ENCODE measurements around the gene DPYD. TPM values are rescaled to one million over a fixed set of nuclear protein-coding genes. Genes with fewer than 3 reads are reported as not detected.

The DPYD gene
- total RNA-seq, 1 donor from 2014 or later: 11.9 TPM

DNA sequence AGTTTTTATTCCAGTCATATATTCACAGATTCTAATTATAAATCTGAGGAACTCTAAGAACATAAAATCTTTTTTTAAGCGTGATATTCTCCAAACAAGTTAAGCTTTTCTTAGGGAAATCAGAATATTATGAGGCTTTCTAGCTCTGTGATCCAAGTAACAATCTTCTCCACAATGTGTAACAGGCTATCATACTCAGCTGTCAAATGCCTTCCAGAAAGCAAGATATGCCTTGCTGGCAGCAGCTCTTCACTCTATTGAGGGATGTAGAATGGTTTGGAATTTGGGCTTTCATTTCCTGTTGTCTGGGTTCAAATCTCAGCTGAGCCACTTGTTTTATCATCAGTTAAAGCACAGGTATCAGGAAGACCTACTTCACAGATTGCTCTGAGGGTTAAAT lies 752.8 kb downstream of the DPYD start:
- no peak overlapping the region for H3K4me3 Mint-ChIP-seq (ENCODE audit: low read depth)
- H3K27ac Mint-ChIP-seq: no peak overlapping the region
- H3K36me3 Mint-ChIP-seq (ENCODE audit: low read depth): no peaks in the 10 kb centered on the region
- DNase-seq (ENCODE audit: low spot score): no peak
- H3K9me3 Mint-ChIP-seq: no peaks in the 10 kb centered on the region
- no peaks in the 10 kb centered on the region for H3K27me3 Mint-ChIP-seq (ENCODE audit: low read depth)
- H3K4me1 Mint-ChIP-seq (ENCODE audit: low read depth): peaks cover 7% of the 10 kb centered on the region
- intact Hi-C loops (cut with micrococcal nuclease): no loop called here

DNA sequence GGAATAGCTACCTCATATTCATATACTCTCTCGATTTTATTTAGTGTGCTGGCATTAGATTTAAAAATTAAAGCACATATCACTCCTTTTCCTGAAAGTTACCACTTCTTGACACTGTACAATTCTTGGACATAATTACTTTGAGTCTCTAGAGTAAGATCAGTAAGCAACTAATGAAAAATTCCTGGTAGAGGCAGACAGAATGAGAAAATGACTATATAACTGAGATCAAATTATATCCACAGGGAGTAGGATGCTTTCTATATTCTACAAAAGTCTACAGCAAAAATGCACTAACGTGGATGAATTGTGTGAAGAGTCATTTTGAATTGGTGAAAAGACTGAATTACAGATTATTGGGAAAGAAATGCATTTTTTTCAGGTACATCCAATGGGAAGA lies 753.6 kb downstream of the DPYD start:
- no peak overlapping the region for H3K27ac Mint-ChIP-seq
- DNase-seq (ENCODE audit: low spot score): no peak
- intact Hi-C loops (cut with micrococcal nuclease): no loop called here
- no peaks in the 10 kb centered on the region for H3K9me3 Mint-ChIP-seq
- no peak overlapping the region for H3K4me3 Mint-ChIP-seq (ENCODE audit: low read depth)
- H3K4me1 Mint-ChIP-seq (ENCODE audit: low read depth): peaks cover 7% of the 10 kb centered on the region
- no peaks in the 10 kb centered on the region for H3K36me3 Mint-ChIP-seq (ENCODE audit: low read depth)
- H3K27me3 Mint-ChIP-seq (ENCODE audit: low read depth): no peaks in the 10 kb centered on the region

DNA sequence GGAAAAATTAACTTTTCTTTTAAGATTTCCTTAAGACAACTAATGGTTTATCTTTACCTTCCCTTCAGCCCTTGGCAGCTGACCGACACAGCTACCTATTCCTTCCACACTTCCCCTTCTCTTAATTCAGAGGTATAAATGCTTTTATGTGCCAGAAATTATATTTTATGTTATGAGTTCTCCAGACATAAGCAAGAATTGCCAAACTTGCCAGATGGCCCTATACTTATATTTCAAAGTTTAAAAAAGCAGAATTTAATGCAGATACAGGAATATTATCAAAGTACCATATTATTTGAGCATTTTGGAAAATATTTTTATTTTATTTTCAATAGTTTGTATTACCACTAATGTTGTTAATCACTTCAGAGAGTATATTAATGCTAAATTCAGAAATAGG lies 754.2 kb downstream of the DPYD start:
- intact Hi-C loops (cut with micrococcal nuclease): no loop called here
- H3K27me3 Mint-ChIP-seq (ENCODE audit: low read depth): no peaks in the 10 kb centered on the region
- no peak overlapping the region for H3K4me3 Mint-ChIP-seq (ENCODE audit: low read depth)
- H3K4me1 Mint-ChIP-seq (ENCODE audit: low read depth): peaks cover 7% of the 10 kb centered on the region
- H3K9me3 Mint-ChIP-seq: no peaks in the 10 kb centered on the region
- H3K36me3 Mint-ChIP-seq (ENCODE audit: low read depth): no peaks in the 10 kb centered on the region
- DNase-seq (ENCODE audit: low spot score): no peak
- no peak overlapping the region for H3K27ac Mint-ChIP-seq

DNA sequence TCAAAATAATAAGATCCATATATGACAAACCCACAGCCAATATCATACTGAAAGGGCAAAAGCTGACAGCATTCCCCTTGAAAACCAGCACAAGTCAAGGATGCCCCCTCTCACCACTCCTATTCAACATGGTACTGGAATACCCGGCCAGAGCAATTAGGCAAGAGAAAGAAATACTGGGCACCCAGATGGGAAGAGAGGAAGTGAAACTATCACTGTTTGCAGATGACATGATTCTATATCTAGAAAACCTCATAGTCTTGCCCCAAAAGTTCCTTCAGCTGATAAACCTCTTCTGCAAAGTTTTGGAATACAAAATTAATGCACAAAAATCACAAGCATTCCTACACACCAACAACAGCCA lies 756.6 kb downstream of the DPYD start:
- intact Hi-C loops (cut with micrococcal nuclease): no loop called here
- Mint-ChIP-seq H3K27me3 (ENCODE audit: low read depth) (no peaks in the 10 kb centered on the region), H3K4me3 (ENCODE audit: low read depth) (no peak overlapping the region), H3K9me3 (no peaks in the 10 kb centered on the region), H3K36me3 (ENCODE audit: low read depth) (no peaks in the 10 kb centered on the region), H3K27ac (no peak overlapping the region), H3K4me1 (ENCODE audit: low read depth) (peaks cover 7% of the 10 kb centered on the region)
- DNase-seq (ENCODE audit: low spot score): no peak

DNA sequence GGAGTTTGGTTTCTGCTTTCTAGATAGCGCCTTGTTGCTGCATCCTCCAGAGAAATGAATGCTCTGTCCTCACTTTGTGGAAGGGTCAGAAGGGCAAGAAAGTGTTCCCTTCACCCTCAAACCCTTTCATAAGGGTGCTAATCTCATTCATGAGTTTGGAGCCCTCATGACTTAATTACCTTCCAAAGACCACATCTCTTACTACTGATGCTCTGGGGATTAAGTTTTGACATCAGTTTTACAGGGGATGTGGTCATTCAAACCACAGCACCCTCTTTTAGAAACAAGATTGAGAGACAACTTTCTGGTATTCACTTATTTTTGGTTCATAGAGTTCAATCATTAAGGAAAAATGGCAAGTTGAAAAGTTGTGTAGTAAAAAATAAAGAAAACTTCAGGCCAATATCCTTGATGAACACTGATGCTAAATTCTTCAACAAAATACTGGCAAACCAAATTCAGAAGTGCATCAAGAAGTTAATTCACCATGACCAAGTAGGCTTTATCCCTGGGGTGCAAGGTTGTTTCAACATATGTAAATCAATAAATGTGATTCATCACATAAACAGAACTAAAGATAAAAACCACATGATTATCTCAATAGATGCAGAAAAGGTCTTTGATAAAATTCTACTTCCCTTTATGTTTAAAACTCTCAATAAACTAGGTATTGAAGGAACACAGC lies 757.1 kb downstream of the DPYD start:
- Mint-ChIP-seq H3K4me3 (ENCODE audit: low read depth) (no peak overlapping the region), H3K4me1 (ENCODE audit: low read depth) (peaks cover 7% of the 10 kb centered on the region), H3K9me3 (no peaks in the 10 kb centered on the region), H3K27ac (no peak overlapping the region), H3K27me3 (ENCODE audit: low read depth) (no peaks in the 10 kb centered on the region), H3K36me3 (ENCODE audit: low read depth) (no peaks in the 10 kb centered on the region)
- DNase-seq (ENCODE audit: low spot score): no peak
- intact Hi-C loops (cut with micrococcal nuclease): no loop called here

DNA sequence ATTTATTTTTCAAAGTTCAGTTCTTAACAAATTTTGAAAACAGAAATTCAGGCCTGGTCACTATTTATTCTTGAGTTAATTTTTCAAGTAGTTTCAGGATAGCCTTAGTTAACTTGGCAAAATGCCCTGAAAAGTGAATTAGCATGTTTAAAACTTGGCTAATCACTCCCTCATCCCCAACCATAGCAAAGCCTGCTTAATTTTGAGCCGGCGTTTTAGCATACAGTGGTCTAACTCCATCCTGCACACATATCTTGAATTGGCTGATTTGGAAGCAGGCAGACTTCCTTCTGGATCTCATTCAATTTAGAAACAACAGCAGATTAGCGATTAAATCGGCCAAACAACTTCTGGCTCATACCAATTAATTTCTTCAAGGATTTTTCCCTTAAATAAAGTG lies 760.0 kb downstream of the DPYD start:
- Mint-ChIP-seq H3K27me3 (ENCODE audit: low read depth) (no peaks in the 10 kb centered on the region), H3K4me3 (ENCODE audit: low read depth) (no peak overlapping the region), H3K4me1 (ENCODE audit: low read depth) (peaks cover 7% of the 10 kb centered on the region), H3K27ac (no peak overlapping the region), H3K9me3 (peaks cover under 1% of the 10 kb centered on the region), H3K36me3 (ENCODE audit: low read depth) (no peaks in the 10 kb centered on the region)
- intact Hi-C loops (cut with micrococcal nuclease): no loop called here
- DNase-seq (ENCODE audit: low spot score): no peak

DNA sequence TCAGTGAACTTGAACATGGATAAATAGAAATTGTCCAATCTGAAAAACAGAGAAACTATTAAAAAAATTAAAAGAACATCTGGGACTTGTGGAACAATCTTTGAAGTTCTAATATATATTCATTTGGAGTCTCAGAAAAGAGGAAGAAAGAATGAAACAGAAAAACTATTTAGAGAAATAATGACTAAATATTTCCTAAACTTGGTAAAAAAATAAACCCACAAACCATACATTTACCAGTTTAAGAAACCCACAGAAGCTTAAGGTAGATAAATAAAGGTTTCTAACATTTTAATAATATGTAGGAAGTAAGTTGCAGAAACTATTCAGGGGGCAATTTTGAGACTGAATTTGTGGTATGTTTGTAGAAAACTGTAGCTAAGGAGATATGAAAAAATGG lies 761.5 kb downstream of the DPYD start:
- no peaks in the 10 kb centered on the region for H3K36me3 Mint-ChIP-seq (ENCODE audit: low read depth)
- H3K4me3 Mint-ChIP-seq (ENCODE audit: low read depth): no peak overlapping the region
- no peak overlapping the region for H3K27ac Mint-ChIP-seq
- no peak for DNase-seq (ENCODE audit: low spot score)
- intact Hi-C loops (cut with micrococcal nuclease): no loop called here
- peaks cover 7% of the 10 kb centered on the region for H3K4me1 Mint-ChIP-seq (ENCODE audit: low read depth)
- no peaks in the 10 kb centered on the region for H3K27me3 Mint-ChIP-seq (ENCODE audit: low read depth)
- H3K9me3 Mint-ChIP-seq: peaks cover 7% of the 10 kb centered on the region

DNA sequence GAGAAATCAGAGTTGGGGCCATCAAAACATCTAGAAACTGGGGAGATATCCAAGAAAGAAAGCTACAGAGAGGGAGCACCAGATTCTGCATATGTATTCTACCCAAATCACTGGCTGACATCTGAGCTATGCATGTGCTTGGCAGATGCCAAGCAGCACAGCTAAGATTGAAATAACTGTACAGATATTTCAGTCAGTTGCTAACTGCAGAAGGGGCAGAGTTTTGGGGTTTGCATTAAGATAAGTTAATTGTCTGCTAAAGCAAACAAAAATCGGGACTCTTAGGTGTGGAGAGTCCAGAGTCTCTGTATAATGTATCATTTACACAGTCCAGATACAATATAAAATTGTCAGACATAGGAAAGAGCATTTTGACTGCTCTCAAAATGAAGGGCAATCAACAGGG lies 762.1 kb downstream of the DPYD start:
- Mint-ChIP-seq H3K4me1 (ENCODE audit: low read depth) (peaks cover 2% of the 10 kb centered on the region), H3K27me3 (ENCODE audit: low read depth) (no peaks in the 10 kb centered on the region), H3K36me3 (ENCODE audit: low read depth) (no peaks in the 10 kb centered on the region), H3K4me3 (ENCODE audit: low read depth) (no peak overlapping the region), H3K9me3 (peaks cover 7% of the 10 kb centered on the region), H3K27ac (no peak overlapping the region)
- DNase-seq (ENCODE audit: low spot score): no peak
- intact Hi-C loops (cut with micrococcal nuclease): no loop called here

DNA sequence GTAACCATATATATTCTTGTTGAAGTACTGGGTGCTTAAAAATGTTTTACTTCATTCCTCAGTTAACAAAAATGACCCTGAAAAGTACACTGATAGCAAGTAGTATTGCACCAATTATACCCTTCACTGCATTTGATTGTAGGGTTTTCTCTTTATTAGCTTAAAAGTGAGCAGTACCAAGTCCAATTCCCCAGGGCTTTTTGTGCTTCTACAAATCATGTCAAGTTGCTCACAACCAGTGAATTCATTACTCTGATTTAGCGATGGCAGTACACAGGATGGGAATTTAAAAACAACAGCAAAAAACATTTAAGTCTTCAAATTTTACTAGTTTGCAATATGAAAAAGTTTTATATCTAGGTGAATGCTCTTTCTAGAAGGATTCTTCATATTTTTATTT lies 762.8 kb downstream of the DPYD start:
- Mint-ChIP-seq H3K27ac (no peak overlapping the region), H3K4me3 (ENCODE audit: low read depth) (no peak overlapping the region), H3K4me1 (ENCODE audit: low read depth) (no peaks in the 10 kb centered on the region), H3K9me3 (peaks cover 7% of the 10 kb centered on the region), H3K27me3 (ENCODE audit: low read depth) (no peaks in the 10 kb centered on the region), H3K36me3 (ENCODE audit: low read depth) (no peaks in the 10 kb centered on the region)
- intact Hi-C loops (cut with micrococcal nuclease): no loop called here
- DNase-seq (ENCODE audit: low spot score): no peak

DNA sequence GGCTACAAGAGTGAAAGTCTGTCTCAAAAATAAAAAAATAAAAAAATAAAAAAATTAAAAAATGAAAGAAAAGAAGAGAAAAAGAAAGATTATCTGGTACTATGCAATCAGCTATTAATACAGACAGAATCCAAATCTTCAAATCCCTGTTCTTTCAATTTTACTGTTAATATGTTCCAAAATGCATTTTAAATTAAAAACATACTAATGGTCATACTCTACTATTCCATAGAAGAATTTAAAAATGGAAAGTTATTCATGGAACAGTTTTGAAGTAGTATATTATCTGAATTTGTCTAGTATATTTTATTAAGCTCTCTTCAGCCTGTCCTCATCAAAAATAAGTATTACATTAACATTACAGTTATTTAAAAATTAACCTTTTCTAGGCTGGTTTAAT lies 769.2 kb downstream of the DPYD start:
- peaks cover 7% of the 10 kb centered on the region for H3K9me3 Mint-ChIP-seq
- H3K27me3 Mint-ChIP-seq (ENCODE audit: low read depth): no peaks in the 10 kb centered on the region
- intact Hi-C loops (cut with micrococcal nuclease): no loop called here
- no peaks in the 10 kb centered on the region for H3K36me3 Mint-ChIP-seq (ENCODE audit: low read depth)
- H3K4me1 Mint-ChIP-seq (ENCODE audit: low read depth): no peaks in the 10 kb centered on the region
- H3K4me3 Mint-ChIP-seq (ENCODE audit: low read depth): no peak overlapping the region
- H3K27ac Mint-ChIP-seq: no peak overlapping the region
- DNase-seq (ENCODE audit: low spot score): no peak

DNA sequence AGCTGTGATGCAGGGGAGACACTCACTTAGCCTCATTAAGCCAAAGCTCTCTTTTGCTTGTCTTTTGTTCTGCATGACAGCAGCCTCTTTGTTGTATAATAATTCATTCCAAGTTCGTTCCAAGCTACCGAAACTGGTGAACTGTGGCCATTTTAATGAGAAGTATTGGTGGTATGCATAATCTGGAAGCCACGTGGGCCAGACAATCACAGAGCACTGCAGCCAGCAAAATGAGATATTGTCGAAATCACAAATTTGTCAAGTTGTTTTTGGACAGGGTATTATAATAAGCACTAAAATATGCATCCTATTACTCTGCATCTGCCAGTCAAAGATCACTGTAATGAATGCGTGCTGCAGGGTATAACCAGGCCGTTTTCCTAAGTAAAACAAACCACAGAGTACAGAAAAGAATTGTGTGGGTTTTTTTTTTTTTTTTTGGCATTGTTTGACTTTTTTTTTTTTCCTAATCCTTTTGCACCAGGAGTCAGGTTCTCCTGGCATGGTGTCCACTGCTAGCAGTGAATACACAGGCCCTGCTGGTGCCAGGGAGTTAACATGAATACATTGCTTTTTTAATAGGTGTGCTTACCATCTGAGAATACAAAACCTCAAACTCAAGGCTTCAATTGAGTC lies 775.4 kb downstream of the DPYD start:
- H3K4me3 Mint-ChIP-seq (ENCODE audit: low read depth): no peak overlapping the region

DNA sequence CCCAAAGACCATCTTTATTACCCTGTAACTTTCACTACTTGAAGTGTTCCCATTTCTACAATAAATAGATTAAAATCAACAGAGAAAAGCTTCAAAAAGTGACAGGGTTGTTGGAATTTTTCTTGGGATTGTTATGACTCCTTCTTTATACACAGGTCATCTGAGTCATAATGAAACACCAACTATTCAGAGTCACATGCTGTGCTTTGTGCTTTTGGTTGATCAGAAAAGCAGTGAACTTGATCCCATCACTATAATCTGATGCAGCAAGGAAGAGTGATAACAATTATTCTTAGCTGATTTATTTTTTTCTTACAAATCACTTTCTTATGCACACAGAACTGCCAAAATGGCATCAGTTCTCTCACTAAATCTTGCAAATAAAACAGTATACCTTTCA lies 776.3 kb downstream of the DPYD start:
- H3K4me3 Mint-ChIP-seq (ENCODE audit: low read depth): no peak overlapping the region
- H3K27me3 Mint-ChIP-seq (ENCODE audit: low read depth): no peaks in the 10 kb centered on the region
- DNase-seq (ENCODE audit: low spot score): no peak
- no peaks in the 10 kb centered on the region for H3K9me3 Mint-ChIP-seq
- H3K4me1 Mint-ChIP-seq (ENCODE audit: low read depth): no peaks in the 10 kb centered on the region
- H3K27ac Mint-ChIP-seq: no peak overlapping the region
- H3K36me3 Mint-ChIP-seq (ENCODE audit: low read depth): no peaks in the 10 kb centered on the region
- intact Hi-C loops (cut with micrococcal nuclease): no loop called here

More for the DNA sequence above, 775.4 kb downstream of the DPYD start:
- Mint-ChIP-seq H3K9me3 (no peaks in the 10 kb centered on the region), H3K4me1 (ENCODE audit: low read depth) (no peaks in the 10 kb centered on the region), H3K36me3 (ENCODE audit: low read depth) (no peaks in the 10 kb centered on the region), H3K27ac (no peak overlapping the region), H3K27me3 (ENCODE audit: low read depth) (no peaks in the 10 kb centered on the region)
- DNase-seq (ENCODE audit: low spot score): no peak
- intact Hi-C loops (cut with micrococcal nuclease): no loop called here

DNA sequence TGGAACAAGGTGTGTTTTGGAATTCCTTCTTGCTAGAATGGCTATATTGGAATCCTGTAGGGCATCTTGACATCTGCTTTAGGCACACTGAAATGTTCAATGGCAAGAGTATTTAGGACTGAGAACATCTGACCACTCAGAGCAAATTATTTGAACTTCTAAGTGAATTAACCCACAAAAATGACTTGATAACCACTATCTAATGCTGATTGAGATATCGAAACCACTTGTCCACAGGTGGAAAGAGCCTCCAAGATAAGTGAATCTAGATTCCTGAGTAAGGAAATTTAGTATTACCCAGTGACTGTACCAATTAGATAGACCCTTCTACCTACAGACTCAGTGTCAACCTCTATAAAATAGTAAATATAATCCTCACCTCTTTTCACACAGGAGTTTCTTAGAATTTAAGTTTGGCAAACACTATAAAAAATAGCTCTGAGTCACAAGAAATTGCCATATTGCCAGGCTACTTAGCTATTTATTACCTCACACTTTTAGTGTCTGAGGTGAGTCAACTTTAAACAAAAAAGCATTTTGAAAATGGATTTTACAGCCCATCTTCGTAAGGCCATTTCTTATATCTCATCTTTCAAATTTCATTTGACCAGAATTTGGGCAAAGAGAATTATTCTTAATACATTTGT lies 777.5 kb downstream of the DPYD start:
- no peak overlapping the region for H3K4me3 Mint-ChIP-seq (ENCODE audit: low read depth)
- H3K27me3 Mint-ChIP-seq (ENCODE audit: low read depth): no peaks in the 10 kb centered on the region
- H3K9me3 Mint-ChIP-seq: no peaks in the 10 kb centered on the region
- no peak overlapping the region for H3K27ac Mint-ChIP-seq
- intact Hi-C loops (cut with micrococcal nuclease): no loop called here
- DNase-seq (ENCODE audit: low spot score): no peak
- no peaks in the 10 kb centered on the region for H3K36me3 Mint-ChIP-seq (ENCODE audit: low read depth)
- H3K4me1 Mint-ChIP-seq (ENCODE audit: low read depth): no peaks in the 10 kb centered on the region
